ENCODE measurements around the gene MPL.

Gene MPL

GRCh38 chr1:43327549-43328292 is 9.9 kb upstream of the MPL start:
- no peak for TF ChIP-seq GATA2 (IDR thresholded peaks at IDR 0.05; ENCODE audit: low read depth, low read length)

- TF ChIP-seq GATA2 (IDR thresholded peaks at IDR 0.05; ENCODE audit: low read depth, low read length) (no peak), GATA3 (IDR thresholded peaks at IDR 0.05; ENCODE audit: low read depth, low read length) (no peak)
These were observed 7.4 kb upstream of the MPL start for GRCh38 chr1:43329995-43330751.

GRCh38 chr1:43331688-43332087 is 5.9 kb upstream of the MPL start:
- no peak for TF ChIP-seq GATA2 (IDR thresholded peaks at IDR 0.05; ENCODE audit: low read depth, low read length)
- TF ChIP-seq GATA3 (IDR thresholded peaks at IDR 0.05; ENCODE audit: low read depth, low read length) = no peak

- TF ChIP-seq GATA2 (IDR thresholded peaks at IDR 0.05; ENCODE audit: low read depth, low read length) (no peak), GATA3 (IDR thresholded peaks at IDR 0.05; ENCODE audit: low read depth, low read length) (no peak)
These were observed 3.0 kb upstream of the MPL start for GRCh38 chr1:43334453-43335205.

GRCh38 chr1:43338001-43338400 is 383 bp downstream of the MPL start:
- TF ChIP-seq GATA2 (IDR thresholded peaks at IDR 0.05; ENCODE audit: low read depth, low read length) (no peak), GATA3 (IDR thresholded peaks at IDR 0.05; ENCODE audit: low read depth, low read length) (no peak)

- no peak for TF ChIP-seq GATA2 (IDR thresholded peaks at IDR 0.05; ENCODE audit: low read depth, low read length)
- TF ChIP-seq GATA3 (IDR thresholded peaks at IDR 0.05; ENCODE audit: low read depth, low read length) = no peak
These were observed 2.1 kb downstream of the MPL start for GRCh38 chr1:43339584-43340232.

- TF ChIP-seq GATA3 (IDR thresholded peaks at IDR 0.05; ENCODE audit: low read depth, low read length) (no peak), GATA2 (IDR thresholded peaks at IDR 0.05; ENCODE audit: low read depth, low read length) (no peak)
These were observed 2.9 kb downstream of the MPL start for GRCh38 chr1:43340559-43340958.

GRCh38 chr1:43344267-43344850 is 6.7 kb downstream of the MPL start:
- TF ChIP-seq GATA3 (IDR thresholded peaks at IDR 0.05; ENCODE audit: low read depth, low read length) (no peak), GATA2 (IDR thresholded peaks at IDR 0.05; ENCODE audit: low read depth, low read length) (no peak)

- TF ChIP-seq GATA2 (IDR thresholded peaks at IDR 0.05; ENCODE audit: low read depth, low read length) (no peak), GATA3 (IDR thresholded peaks at IDR 0.05; ENCODE audit: low read depth, low read length) (no peak)
These were observed 7.5 kb downstream of the MPL start for GRCh38 chr1:43345120-43345519.

- no peak for TF ChIP-seq GATA2 (IDR thresholded peaks at IDR 0.05; ENCODE audit: low read depth, low read length)
- no peak for TF ChIP-seq GATA3 (IDR thresholded peaks at IDR 0.05; ENCODE audit: low read depth, low read length)
These were observed 9.0 kb downstream of the MPL start for GRCh38 chr1:43346636-43347035.

- TF ChIP-seq GATA3 (IDR thresholded peaks at IDR 0.05; ENCODE audit: low read depth, low read length) (no peak), GATA2 (IDR thresholded peaks at IDR 0.05; ENCODE audit: low read depth, low read length) (no peak)
These were observed 10.8 kb downstream of the MPL start for GRCh38 chr1:43348343-43348808.

- TF ChIP-seq GATA3 (IDR thresholded peaks at IDR 0.05; ENCODE audit: low read depth, low read length) = no peak
- no peak for TF ChIP-seq GATA2 (IDR thresholded peaks at IDR 0.05; ENCODE audit: low read depth, low read length)
These were observed 11.4 kb downstream of the MPL start for GRCh38 chr1:43348809-43349593.
